Chondrocyte (in vitro differentiated cells): ENCODE measurements around the gene SUGCT. TPM values are rescaled to one million over a fixed set of nuclear protein-coding genes. Genes with fewer than 3 reads are reported as not detected.

ENCODE experiments used
- DNase-seq: peaks from one replicate; pipeline ENCODE4 v3.0.0; 2021; ENCODE audit warnings: mixed read lengths, low spot score
- H3K27ac Mint-ChIP-seq: one replicate; pipeline ENCODE4 v1.8.0; 2021; ENCODE audit warnings: mild to moderate bottlenecking, moderate library complexity, mixed read lengths; ENCODE audit not compliant: unreplicated experiment
- H3K27me3 Mint-ChIP-seq: 2 replicates; pipeline ENCODE4 v1.8.0; 2021; ENCODE audit warnings: low read depth, mixed read lengths
- H3K36me3 Mint-ChIP-seq: 2 replicates; pipeline ENCODE4 v1.8.0; 2021; ENCODE audit warnings: low read depth, mixed read lengths
- H3K4me1 Mint-ChIP-seq: 2 replicates; pipeline ENCODE4 v1.8.0; 2021; ENCODE audit warnings: low read depth, mild to moderate bottlenecking, mixed read lengths
- H3K4me3 Mint-ChIP-seq: one replicate; pipeline ENCODE4 v1.8.0; 2021; ENCODE audit warnings: mild to moderate bottlenecking, moderate library complexity, mixed read lengths; ENCODE audit not compliant: unreplicated experiment
- H3K9me3 Mint-ChIP-seq: 2 replicates; pipeline ENCODE4 v1.8.0; 2021; ENCODE audit warnings: low read depth, mixed read lengths
- CTCF ChIP-seq: fragments of 200-600 bp; sonication (generic); IDR thresholded peaks from 2 replicates; pipeline ENCODE4 v1.5.0; 2021; ENCODE audit warnings: antibody characterized with exemption, mild to moderate bottlenecking, moderate library complexity
- total RNA-seq: library from RNA; stranded (reverse); gene quantifications from 3 replicates; pipeline ENCODE4 v1.2.1, GENCODE V29; 2021

Gene SUGCT
- total RNA-seq, 1 donor from 2014 or later = 34.4 TPM

- peaks cover 2% of the 10 kb centered on the region for H3K36me3 Mint-ChIP-seq
- DNase-seq = no peak
- H3K4me3 Mint-ChIP-seq = peak overlapping the region; percentile 39
- H3K27me3 Mint-ChIP-seq = no peaks in the 10 kb centered on the region
- peak overlapping the region; percentile 96 for H3K27ac Mint-ChIP-seq
- H3K4me1 Mint-ChIP-seq = peaks cover 73% of the 10 kb centered on the region
- no peak for TF ChIP-seq CTCF
- no peaks in the 10 kb centered on the region for H3K9me3 Mint-ChIP-seq
Measured at GRCh38 chr7:40297741-40298311, 163.0 kb downstream of the SUGCT start.

GRCh38 chr7:40298421-40298820, 163.6 kb downstream of the SUGCT start:
- H3K36me3 Mint-ChIP-seq = peaks cover 2% of the 10 kb centered on the region
- no peak overlapping the region for H3K4me3 Mint-ChIP-seq
- peak overlapping the region; percentile 96 for H3K27ac Mint-ChIP-seq
- H3K4me1 Mint-ChIP-seq = peaks cover 72% of the 10 kb centered on the region
- no peak for DNase-seq
- H3K27me3 Mint-ChIP-seq = no peaks in the 10 kb centered on the region
- no peak for TF ChIP-seq CTCF
- no peaks in the 10 kb centered on the region for H3K9me3 Mint-ChIP-seq

- Mint-ChIP-seq H3K9me3 (no peaks in the 10 kb centered on the region), H3K36me3 (peaks cover 2% of the 10 kb centered on the region), H3K27ac (peak overlapping the region; percentile 85), H3K4me1 (peaks cover 79% of the 10 kb centered on the region), H3K4me3 (no peak overlapping the region), H3K27me3 (no peaks in the 10 kb centered on the region)
- DNase-seq = no peak
- no peak for TF ChIP-seq CTCF
Measured at GRCh38 chr7:40299097-40299496, 164.3 kb downstream of the SUGCT start.

GRCh38 chr7:40300146-40300670, 165.4 kb downstream of the SUGCT start:
- DNase-seq = no peak
- Mint-ChIP-seq H3K4me3 (no peak overlapping the region), H3K27ac (peak overlapping the region; percentile 60), H3K9me3 (no peaks in the 10 kb centered on the region), H3K27me3 (no peaks in the 10 kb centered on the region), H3K4me1 (peaks cover 85% of the 10 kb centered on the region), H3K36me3 (peaks cover 2% of the 10 kb centered on the region)
- TF ChIP-seq CTCF = no peak

- DNase-seq = no peak
- no peak for TF ChIP-seq CTCF
- H3K9me3 Mint-ChIP-seq = no peaks in the 10 kb centered on the region
- H3K27me3 Mint-ChIP-seq = no peaks in the 10 kb centered on the region
- H3K4me1 Mint-ChIP-seq = peaks cover 86% of the 10 kb centered on the region
- H3K27ac Mint-ChIP-seq = peak overlapping the region; percentile 90
- H3K4me3 Mint-ChIP-seq = no peak overlapping the region
- H3K36me3 Mint-ChIP-seq = peaks cover under 1% of the 10 kb centered on the region
Measured at GRCh38 chr7:40301486-40302068, 166.8 kb downstream of the SUGCT start.
